Retina (tissue), 1 donor: ENCODE results near the gene ALLC.

Source experiments
- DNase-seq: peaks from one replicate; pipeline ENCODE4 v3.0.0-alpha.2; 2016

ALLC gene

GRCh38 chr2:3641841-3642421 lies 16.1 kb upstream of the ALLC start:
- DNase-seq = no peak

- no peak for DNase-seq
Measured at GRCh38 chr2:3642521-3643215, 15.3 kb upstream of the ALLC start.

GRCh38 chr2:3643371-3644245 lies 14.4 kb upstream of the ALLC start:
- no peak for DNase-seq

- DNase-seq = no peak
Measured at GRCh38 chr2:3644246-3644525, 13.8 kb upstream of the ALLC start.

GRCh38 chr2:3644891-3645605 lies 13.0 kb upstream of the ALLC start:
- no peak for DNase-seq

GRCh38 chr2:3645745-3646389 lies 12.1 kb upstream of the ALLC start:
- DNase-seq = no peak

GRCh38 chr2:3646446-3646845 lies 11.6 kb upstream of the ALLC start:
- peak; percentile 20 for DNase-seq

GRCh38 chr2:3647246-3647645 lies 10.8 kb upstream of the ALLC start:
- no peak for DNase-seq

GRCh38 chr2:3647831-3648651 lies 10.0 kb upstream of the ALLC start:
- DNase-seq = no peak

GRCh38 chr2:3648652-3649177 lies 9.3 kb upstream of the ALLC start:
- no peak for DNase-seq

- DNase-seq = no peak
Measured at GRCh38 chr2:3649581-3649980, 8.4 kb upstream of the ALLC start.

- DNase-seq = peak; percentile 38
Measured at GRCh38 chr2:3650140-3650920, 7.7 kb upstream of the ALLC start.

GRCh38 chr2:3651691-3652648 lies 6.0 kb upstream of the ALLC start:
- peak; percentile 95 for DNase-seq

- no peak for DNase-seq
Measured at GRCh38 chr2:3652896-3653625, 4.9 kb upstream of the ALLC start.

GRCh38 chr2:3654011-3654410 lies 4.0 kb upstream of the ALLC start:
- DNase-seq = no peak

GRCh38 chr2:3654531-3655225 lies 3.3 kb upstream of the ALLC start:
- DNase-seq = peak; percentile 61

- peak; percentile 34 for DNase-seq
Measured at GRCh38 chr2:3655871-3656761, 1.9 kb upstream of the ALLC start.
